RPMI7951 (cell line): Measurements from ENCODE around the gene ZNF385D. TPM values are rescaled to one million over a fixed set of nuclear protein-coding genes. Genes with fewer than 3 reads are reported as not detected.

ENCODE experiments used
- DNase-seq: peaks from one replicate; pipeline ENCODE4 v3.0.0-alpha.2; 2012; ENCODE audit warnings: low read depth
- total RNA-seq: library from RNA; depleted of rRNA; stranded (reverse); fragments of >200 nt; shearing (Covaris generic); gene quantifications from 2 replicates; pipeline ENCODE4 v1.2.3, GENCODE V29; 2014

ZNF385D gene
- total RNA-seq, 1 experiment from 2014 or later = not detected

DNA sequence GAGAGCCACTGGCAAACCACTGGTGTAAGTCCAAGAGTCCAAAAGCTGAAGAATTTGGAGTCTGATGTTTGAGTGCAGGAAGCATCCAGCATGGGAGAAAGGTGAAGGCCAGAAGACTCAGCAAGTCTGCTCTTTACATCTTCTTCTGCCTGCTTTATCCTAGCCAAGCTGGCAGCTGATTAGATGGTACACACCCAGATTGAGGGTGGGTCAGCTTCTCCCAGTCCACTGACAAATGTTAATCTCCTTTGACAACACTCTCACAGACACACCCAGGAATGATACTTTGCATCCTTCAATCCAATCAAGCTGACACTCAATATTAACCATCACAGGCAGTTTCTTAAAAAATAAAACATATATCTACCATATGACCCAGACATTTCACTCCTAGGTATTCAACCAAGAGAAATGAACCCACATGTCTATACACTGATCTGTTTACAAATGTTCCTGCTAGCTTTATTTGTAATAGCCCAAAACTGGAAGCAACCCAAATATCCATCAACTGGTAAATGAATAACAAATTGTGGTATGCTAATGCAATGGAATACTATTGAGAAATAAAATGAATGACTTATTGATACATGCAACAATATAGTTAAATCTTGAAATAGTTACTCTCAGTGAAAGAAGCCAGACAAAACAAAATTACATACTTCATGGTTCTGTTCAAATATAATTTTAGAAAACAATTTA, 373.8 kb downstream of the ZNF385D start:
- DNase-seq = no peak

- DNase-seq = no peak
Observed at GRCh38 chr3:21372316-21372715, 378.7 kb downstream of the ZNF385D start.
